HG03175 (cell line): Measurements from ENCODE around the gene RNLS.

Source experiments
- ATAC-seq: cut with Tn5 transposase; IDR thresholded peaks from one replicate; pipeline ENCODE4 v1.9.1; 2021; ENCODE audit warnings: mild to moderate bottlenecking, moderate library complexity; ENCODE audit not compliant: unreplicated experiment

RNLS gene

GRCh38 chr10:88439932-88440331, 143.2 kb downstream of the RNLS start:
- ATAC-seq, result no peak

GRCh38 chr10:88437411-88437810, 145.7 kb downstream of the RNLS start:
- no peak for ATAC-seq

DNA sequence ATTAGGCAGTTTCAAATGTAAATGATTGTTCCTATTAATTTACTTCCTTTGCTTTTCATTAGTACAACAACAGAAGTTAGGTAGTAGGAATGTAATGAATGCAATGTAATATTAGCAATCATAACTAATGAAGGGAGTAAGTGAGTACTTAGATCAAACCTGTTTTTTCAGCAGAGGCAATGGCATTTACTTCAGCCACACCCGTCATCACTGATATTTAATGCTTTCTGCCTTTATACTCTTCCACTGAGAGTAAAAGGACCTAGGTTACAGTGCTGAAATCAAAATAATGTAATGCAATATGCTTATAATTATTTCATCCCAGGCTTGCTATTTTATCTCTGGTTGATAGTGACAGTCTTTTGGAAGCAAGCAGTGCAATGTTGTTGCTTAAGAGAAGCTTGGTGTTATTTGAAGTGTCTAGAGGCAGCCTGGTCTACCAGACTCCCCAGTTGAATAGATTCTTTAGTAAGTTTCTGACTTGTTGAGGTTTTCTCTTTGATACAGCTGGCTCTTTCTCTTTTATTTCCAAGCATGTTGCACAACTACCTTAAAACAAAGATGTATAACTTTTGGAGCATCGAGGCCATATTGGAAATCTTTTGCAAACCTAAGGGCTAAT, 149.4 kb downstream of the RNLS start:
- ATAC-seq, result no peak

- ATAC-seq, result no peak
These were observed 152.0 kb downstream of the RNLS start for GRCh38 chr10:88431103-88431502.

GRCh38 chr10:88428976-88429375, 154.1 kb downstream of the RNLS start:
- ATAC-seq, result no peak

- ATAC-seq, result no peak
These were observed 154.7 kb downstream of the RNLS start for GRCh38 chr10:88428442-88428841.

DNA sequence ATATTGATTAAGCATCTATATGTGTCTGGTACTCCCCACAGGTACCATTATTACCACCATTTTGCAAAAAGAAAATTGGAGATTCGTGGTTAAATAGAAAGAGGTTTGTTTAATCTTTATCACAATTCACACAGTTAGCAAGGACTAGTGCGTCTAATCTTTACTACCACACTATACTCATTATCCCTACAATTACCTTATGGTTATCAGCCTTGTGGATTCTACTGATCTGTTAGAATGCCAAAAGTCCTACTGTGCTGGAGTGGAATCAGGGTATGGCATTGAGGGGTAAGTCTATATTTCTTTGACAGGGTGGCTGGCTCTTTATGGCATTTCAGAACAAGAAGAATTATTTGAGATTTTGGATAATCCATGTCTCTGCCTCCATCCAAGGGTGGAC, 156.1 kb downstream of the RNLS start:
- ATAC-seq, result no peak

- ATAC-seq, result no peak
These were observed 158.2 kb downstream of the RNLS start for GRCh38 chr10:88424881-88425280.

DNA sequence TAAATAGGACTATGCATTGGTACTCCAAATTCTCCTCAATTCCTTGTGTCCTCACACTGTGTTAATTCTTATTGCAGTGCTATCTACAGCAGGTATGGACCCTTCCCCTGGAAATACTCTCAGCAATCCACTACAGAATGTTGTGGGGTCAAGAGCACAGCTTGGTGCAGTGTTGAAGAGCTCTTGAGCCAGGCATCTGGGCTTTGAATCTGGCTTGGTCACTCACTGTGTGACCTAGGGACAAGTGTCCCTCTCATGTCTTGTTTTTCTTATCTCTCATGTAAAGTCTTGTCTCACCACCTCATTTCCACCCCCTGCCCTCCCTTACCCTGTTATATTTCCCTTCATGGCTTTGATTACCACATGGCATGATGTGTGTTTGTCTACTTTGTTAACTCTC, 159.4 kb downstream of the RNLS start:
- no peak for ATAC-seq

DNA sequence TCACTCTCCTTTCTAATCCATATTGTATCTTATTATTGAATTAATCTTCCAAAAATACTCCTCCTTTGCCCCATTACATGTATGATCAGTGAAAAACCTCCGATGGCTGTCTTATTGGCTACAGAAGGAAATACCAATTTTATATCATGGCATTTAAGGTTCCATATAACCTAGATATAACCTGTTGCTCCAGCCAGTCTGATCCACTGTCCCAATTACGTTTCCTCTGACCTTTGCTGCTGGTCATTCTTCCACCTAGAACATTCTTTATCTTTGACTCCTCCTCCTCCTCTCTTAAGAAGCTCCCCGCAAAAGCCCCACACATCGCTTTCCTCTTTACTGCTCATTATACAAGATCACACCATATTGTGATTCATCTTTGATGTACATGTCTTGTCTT, 161.5 kb downstream of the RNLS start:
- ATAC-seq, result no peak

DNA sequence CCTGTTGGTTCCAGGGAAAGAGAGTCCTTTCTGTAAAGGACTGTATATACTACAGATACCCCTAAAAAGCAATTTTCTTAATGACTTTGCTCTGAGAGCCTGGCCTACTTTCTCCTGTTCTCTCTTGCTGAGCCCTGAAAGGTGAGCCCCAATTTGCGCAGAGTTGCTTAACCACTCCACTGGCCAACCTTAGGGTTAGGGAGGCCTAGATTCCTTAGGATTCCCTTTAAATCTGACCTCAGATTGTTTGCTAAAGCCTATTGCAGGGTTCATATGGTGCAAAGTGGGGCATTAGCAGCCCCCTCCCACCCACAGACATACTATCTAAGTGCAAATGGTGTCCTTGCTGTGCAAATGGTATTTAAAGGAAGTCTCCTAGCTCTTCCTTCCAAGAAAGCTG, 164.2 kb downstream of the RNLS start:
- ATAC-seq, result no peak

DNA sequence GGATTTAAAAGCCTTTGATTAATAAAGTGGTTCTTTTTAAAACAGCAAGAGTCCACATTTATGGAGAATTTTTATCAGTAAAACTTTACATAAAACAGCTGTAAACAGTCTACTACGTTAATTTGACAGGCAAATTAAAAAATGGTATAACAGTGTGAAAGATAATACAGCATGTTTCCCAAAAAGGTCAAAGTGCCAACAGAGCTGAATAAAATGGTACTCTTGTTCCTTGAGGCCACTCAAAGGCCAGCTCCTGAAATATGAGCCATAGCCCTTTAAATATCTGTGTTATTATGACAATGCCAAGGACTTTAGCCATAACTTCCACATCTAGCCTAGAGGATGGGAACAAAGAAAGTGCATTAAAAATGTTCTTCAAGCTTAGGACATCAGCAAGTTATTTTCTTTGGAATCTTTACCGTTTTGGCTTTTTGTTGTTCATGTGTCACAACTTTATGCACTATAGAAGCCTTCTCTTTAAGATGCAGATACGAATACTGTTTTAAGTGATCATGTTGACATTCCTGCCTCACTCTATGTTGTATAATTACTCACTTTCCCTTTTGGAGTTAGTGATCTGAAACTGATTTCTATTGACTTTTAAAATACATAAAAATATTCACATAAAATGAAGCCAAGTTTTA, 165.6 kb downstream of the RNLS start:
- ATAC-seq, result no peak

- no peak for ATAC-seq
These were observed 166.3 kb downstream of the RNLS start for GRCh38 chr10:88416801-88417200.

GRCh38 chr10:88415533-88416130, 167.5 kb downstream of the RNLS start:
- no peak for ATAC-seq

DNA sequence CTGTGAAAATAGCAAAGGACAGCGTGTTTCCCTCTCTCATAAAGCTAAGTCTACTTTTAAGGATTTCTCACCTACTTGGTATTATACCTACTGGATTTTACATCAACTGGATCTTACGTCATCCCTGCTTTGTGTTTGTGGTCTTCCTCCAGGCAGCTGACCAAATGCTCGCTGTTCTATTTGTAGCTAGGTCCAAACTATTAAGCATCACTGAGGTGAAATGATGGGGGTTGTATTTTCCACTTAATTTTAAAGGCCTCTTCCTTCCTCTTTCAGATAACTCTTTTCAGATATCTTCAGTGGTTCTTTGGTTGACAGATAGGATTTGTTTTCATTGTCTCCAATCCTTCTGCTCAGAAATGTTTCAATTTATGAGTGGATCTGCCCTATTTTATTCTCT, 169.7 kb downstream of the RNLS start:
- ATAC-seq, result no peak

GRCh38 chr10:88411772-88412349, 171.3 kb downstream of the RNLS start:
- ATAC-seq, result no peak

DNA sequence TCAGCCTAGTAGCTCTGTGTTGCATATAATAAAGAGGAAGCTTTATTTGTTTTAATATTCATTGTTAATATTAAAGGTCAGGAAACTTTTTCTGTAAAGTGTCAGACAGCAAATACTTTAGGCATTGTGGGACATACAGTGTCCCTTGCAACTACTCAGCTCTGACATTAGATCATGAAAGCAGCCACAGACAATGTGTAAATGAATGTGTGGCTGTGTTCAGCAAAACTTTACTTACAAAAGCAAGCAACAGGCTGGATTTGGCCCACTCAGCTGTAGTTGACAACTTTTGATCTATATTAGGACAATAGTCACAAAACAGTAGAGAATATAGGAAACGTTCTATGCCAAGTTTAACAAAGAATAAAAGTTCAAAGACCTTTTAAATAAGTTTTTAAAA, 173.3 kb downstream of the RNLS start:
- no peak for ATAC-seq

GRCh38 chr10:88409236-88409635, 173.9 kb downstream of the RNLS start:
- ATAC-seq, result no peak

DNA sequence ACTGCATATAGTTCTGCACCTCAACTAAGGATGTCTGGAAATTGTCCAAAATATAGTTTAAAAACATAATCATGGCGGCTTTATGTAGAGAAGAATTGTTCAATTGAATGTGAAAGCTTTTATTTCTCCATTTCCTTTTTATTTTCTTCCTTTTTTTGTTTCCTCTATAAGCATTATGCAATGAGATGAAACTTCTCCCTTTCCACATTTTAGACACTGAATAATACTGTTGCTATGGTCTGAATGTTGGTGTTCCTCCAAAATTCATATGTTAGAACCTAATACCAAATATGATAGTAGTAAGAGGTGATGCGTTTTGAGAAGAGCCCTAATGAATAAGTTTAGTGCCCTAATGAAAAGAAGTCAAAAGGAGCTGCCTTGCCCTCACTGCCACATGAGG, 175.0 kb downstream of the RNLS start:
- ATAC-seq, result no peak

DNA sequence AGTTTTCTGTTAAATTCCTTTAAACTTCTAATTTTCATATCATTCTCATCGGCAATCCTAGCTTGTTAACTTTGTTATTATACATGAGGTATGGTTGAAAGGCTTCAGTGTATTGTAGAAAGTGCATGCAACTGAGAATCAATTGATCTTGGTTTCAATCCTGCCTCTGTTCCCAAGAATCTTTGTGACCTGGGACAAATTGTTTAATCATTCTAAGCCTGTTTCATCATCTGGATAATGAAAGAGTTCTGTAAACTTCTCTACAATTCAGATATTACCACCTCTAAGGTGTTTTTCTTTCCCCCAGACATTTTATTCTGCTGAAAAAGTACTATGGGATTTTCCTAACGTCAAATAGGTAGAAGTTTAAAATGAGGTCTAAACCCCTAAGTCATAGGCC, 179.0 kb downstream of the RNLS start:
- ATAC-seq, result no peak

DNA sequence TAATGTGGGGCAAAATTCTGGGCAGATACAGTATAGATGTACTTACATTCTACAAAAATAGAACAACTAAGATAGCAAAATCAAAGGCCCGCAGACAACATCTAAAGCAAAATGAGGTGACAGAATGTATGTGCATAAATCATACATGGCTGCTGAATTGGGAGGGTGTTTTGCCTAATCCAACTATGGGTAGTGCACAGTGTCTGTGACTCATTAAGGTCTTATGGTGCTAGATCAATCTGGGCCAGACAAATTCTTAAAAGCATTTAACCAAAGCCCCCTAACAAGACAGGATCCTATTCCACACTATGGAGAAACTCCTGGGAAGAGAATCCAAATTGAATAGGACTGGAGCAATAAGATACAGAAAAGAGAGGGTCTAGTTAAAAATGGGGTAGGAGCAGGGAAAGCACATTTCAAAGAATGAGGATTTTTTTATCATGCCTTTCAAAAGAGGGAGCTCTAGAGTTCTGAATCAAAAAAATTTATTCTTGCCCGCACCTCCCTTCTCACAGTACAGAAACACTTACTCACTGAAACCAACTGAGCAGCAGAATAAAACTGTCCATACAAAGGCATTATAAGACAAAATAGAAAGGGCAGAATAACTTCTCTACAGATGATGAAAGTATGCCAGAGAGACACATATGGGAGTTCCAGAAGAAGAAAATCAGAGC, 181.3 kb downstream of the RNLS start:
- ATAC-seq, result no peak

- no peak for ATAC-seq
These were observed 183.9 kb downstream of the RNLS start for GRCh38 chr10:88399240-88399639.
